Astrocyte of the cerebellum (primary cell): ENCODE data around the gene STXBP3.

Source experiments
- DNase-seq: peaks from one replicate; pipeline ENCODE4 v3.0.0-alpha.2; 2011; ENCODE audit warnings: low read depth
- H3K4me3 ChIP-seq: 2 replicates; pipeline ENCODE4 v1.5.1; 2011; ENCODE audit warnings: mild to moderate bottlenecking, low read depth, low read length, moderate library complexity
- CTCF ChIP-seq: IDR thresholded peaks from 2 replicates; pipeline ENCODE4 v1.5.1; 2012; ENCODE audit warnings: low read length, low read depth, moderate library complexity, mild to moderate bottlenecking; ENCODE audit errors: missing control alignments
- in situ Hi-C: cut with HindIII; loops from 2 replicates; pipeline ENCODE4 v1.10.0; 2017; ENCODE audit warnings: low sequenced_read_pairs

STXBP3 gene

DNA sequence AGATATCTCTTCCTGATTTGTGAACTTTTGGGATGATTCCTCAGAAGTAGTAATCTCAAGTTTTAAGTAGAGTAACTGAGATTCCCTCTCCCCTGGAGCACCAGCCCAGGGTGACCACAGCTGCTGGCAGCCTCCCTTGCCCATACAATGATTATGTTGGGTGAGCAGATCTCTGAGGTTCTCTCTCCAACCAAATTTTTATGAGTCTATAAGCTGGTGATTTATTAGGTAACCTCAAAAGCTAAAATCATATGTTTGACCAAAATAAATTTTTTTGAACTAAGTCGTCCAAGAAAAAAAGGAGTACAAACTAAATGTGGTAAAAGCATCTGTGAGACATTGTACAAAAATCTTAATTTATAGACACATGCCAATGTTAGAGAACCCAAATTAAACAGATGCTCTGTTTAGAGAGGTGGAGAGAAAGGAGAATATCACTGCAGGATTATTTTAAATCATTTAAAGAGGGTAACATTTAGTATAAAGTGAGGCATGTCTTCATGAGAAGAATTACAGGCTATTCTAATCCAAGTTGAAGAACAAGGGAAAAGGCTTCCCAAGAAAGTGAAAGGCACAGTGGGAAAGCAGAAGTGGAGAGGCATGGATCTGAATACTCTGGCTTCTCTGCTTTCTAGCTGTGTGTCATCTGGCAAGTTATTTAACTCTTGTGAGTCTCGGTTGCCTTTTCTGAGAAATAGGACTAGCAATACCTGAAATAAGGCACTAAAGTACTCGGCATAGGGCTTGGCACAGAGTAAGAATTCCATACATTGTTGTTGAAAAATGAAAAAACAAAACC, 107.9 kb downstream of the STXBP3 start:
- no peak overlapping the region for H3K4me3 ChIP-seq
- in situ Hi-C loops, result no loop called here
- no peak for TF ChIP-seq CTCF

GRCh38 chr1:108856994-108857393, 110.5 kb downstream of the STXBP3 start, which contains the start of gene AKNAD1:
TSS of gene AKNAD1 (minus strand) at chr1:108857094. CDS start at chr1:108852664, 4,430 bp downstream.
- in situ Hi-C loops, result no loop called here
- TF ChIP-seq CTCF, result no peak
- DNase-seq, result no peak
- H3K4me3 ChIP-seq, result no peak within 1 kb of the TSS

More for the DNA sequence above, 107.9 kb downstream of the STXBP3 start:
- DNase-seq, result no peak

DNA sequence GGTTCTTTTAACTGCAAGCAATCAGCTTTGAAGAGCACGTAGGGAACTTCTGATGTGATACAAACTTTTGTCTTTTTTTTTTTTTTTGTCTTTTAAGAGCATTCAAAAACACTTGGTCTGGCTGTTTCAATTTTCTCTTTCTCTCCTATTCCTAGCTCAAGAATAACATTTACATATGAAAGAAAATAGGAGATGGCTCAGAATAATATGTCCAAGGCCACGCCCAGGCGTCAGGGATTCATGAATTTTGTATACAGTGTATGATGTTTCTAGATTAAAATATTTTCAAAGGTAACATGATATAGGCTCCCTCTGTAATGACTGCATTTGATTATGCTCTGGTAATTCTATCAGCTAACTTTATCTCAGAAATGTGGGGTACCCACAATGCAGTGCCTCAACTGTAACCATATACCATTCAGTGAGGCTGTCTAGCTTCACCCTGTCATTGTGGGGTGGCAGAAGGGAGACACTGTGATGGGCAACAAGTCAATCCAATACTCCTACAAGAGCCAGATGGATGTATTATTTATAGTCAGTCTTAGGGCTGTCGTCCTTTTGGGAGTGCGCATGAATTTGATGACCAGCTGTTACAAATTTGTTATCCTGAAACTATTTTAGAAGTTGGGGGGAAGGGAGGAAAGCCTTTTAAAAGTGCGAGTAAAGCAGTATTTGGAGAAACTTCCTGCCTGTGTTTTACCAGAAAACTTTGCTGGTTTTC, 111.9 kb downstream of the STXBP3 start:
- no peak for DNase-seq
- in situ Hi-C loops, result no loop called here
- no peak for TF ChIP-seq CTCF

More for the DNA sequence above, 111.9 kb downstream of the STXBP3 start:
- H3K4me3 ChIP-seq, result no peak overlapping the region
